Parathyroid adenoma (tissue), 2 donors: ENCODE measurements around the gene GRIK4.

Source experiments
- H2AFZ ChIP-seq: fragments of 300-600 bp; sonication (generic); one replicate; pipeline ENCODE4 v1.7.0; 2017; ENCODE audit warnings: antibody characterized with exemption, mild to moderate bottlenecking
- H3K27ac ChIP-seq: fragments of 300-600 bp; sonication (generic); one replicate; pipeline ENCODE4 v1.7.0; 2017
- H3K27me3 ChIP-seq: fragments of 300-600 bp; sonication (generic); one replicate; pipeline ENCODE4 v1.7.0; 2017; ENCODE audit warnings: low read length; ENCODE audit not compliant: control insufficient read depth, insufficient read depth
- H3K36me3 ChIP-seq: fragments of 300-600 bp; sonication (generic); one replicate; pipeline ENCODE4 v1.7.0; 2017; ENCODE audit warnings: low read length; ENCODE audit not compliant: control insufficient read depth, insufficient read depth
- H3K4me1 ChIP-seq: fragments of 300-600 bp; sonication (generic); one replicate; pipeline ENCODE4 v1.7.0; 2017; ENCODE audit warnings: control low read depth
- H3K4me2 ChIP-seq: fragments of 300-600 bp; sonication (generic); one replicate; pipeline ENCODE4 v1.7.0; 2017; ENCODE audit warnings: low read length
- H3K4me3 ChIP-seq: fragments of 300-600 bp; sonication (generic); one replicate; pipeline ENCODE4 v1.7.0; 2017; ENCODE audit warnings: low read depth, low read length
- H3K79me2 ChIP-seq: fragments of 300-600 bp; sonication (generic); one replicate; pipeline ENCODE4 v1.7.0; 2017; ENCODE audit warnings: control low read depth
- H3K9ac ChIP-seq: fragments of 300-600 bp; sonication (generic); one replicate; pipeline ENCODE4 v1.7.0; 2017; ENCODE audit warnings: mild to moderate bottlenecking
- H3K9me3 ChIP-seq: fragments of 300-600 bp; sonication (generic); one replicate; pipeline ENCODE4 v1.7.0; 2017; ENCODE audit warnings: low read length; ENCODE audit not compliant: control insufficient read depth
- CTCF ChIP-seq: fragments of 300-600 bp; sonication (generic); IDR thresholded peaks from one replicate; pipeline ENCODE4 v1.7.0; 2017; ENCODE audit warnings: antibody characterized with exemption, mild to moderate bottlenecking
- donor health status: primary hyperparathyroidism.

GRIK4 gene

GRCh38 chr11:120931057-120931779, 419.7 kb downstream of the GRIK4 start:
- H2AFZ ChIP-seq = no peak overlapping the region
- H3K79me2 ChIP-seq = no peaks in the 10 kb centered on the region
- no peaks in the 10 kb centered on the region for H3K27me3 ChIP-seq
- no peaks in the 10 kb centered on the region for H3K36me3 ChIP-seq
- H3K4me1 ChIP-seq = no peaks in the 10 kb centered on the region
- no peak overlapping the region for H3K4me3 ChIP-seq
- H3K27ac ChIP-seq = no peak overlapping the region
- TF ChIP-seq CTCF = no peak
- H3K9ac ChIP-seq = no peak overlapping the region
- no peak overlapping the region for H3K4me2 ChIP-seq
- no peaks in the 10 kb centered on the region for H3K9me3 ChIP-seq

DNA sequence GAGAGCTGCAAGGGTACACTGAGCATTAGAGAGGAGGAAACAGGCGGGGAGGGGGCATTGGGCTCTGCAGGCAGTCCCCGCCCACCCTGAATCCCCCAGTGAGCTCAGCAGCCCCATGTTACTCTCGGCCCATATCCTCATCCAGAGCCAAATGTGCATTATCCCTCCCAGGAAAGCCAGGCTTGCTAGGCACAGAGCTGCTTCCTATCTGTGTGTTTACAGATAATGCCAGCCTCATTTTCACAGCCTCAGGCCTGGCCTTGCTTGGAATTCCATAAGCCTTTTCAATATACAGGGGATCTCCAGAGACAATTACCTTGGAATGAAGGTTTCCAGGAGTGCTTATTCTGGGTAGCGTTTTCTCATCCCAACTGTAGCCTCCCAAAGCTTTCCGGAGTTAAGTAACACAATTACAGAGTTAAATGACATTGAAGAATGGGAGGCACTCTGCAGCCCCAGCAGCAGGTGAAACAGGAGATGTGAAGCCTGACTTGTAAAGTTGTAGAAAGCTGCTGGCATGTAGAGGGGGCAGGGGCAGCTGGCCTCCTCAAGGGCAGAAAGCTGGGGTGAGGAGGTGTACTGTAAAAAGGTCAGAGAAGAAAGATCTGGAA, 420.9 kb downstream of the GRIK4 start:
- H3K4me2 ChIP-seq = no peak overlapping the region
- H2AFZ ChIP-seq = no peak overlapping the region
- no peaks in the 10 kb centered on the region for H3K36me3 ChIP-seq
- H3K79me2 ChIP-seq = no peaks in the 10 kb centered on the region
- no peaks in the 10 kb centered on the region for H3K9me3 ChIP-seq
- no peak overlapping the region for H3K27ac ChIP-seq
- H3K9ac ChIP-seq = no peak overlapping the region
- H3K4me3 ChIP-seq = no peak overlapping the region
- TF ChIP-seq CTCF = no peak
- no peaks in the 10 kb centered on the region for H3K4me1 ChIP-seq
- no peaks in the 10 kb centered on the region for H3K27me3 ChIP-seq

- Histone ChIP-seq H3K79me2 (no peaks in the 10 kb centered on the region), H3K27me3 (no peaks in the 10 kb centered on the region), H3K36me3 (no peaks in the 10 kb centered on the region), H3K27ac (no peak overlapping the region), H3K9me3 (no peaks in the 10 kb centered on the region), H3K4me1 (no peaks in the 10 kb centered on the region), H3K4me2 (no peak overlapping the region), H3K4me3 (no peak overlapping the region), H2AFZ (no peak overlapping the region), H3K9ac (no peak overlapping the region)
- no peak for TF ChIP-seq CTCF
These were observed 424.8 kb downstream of the GRIK4 start for GRCh38 chr11:120936356-120936755.

DNA sequence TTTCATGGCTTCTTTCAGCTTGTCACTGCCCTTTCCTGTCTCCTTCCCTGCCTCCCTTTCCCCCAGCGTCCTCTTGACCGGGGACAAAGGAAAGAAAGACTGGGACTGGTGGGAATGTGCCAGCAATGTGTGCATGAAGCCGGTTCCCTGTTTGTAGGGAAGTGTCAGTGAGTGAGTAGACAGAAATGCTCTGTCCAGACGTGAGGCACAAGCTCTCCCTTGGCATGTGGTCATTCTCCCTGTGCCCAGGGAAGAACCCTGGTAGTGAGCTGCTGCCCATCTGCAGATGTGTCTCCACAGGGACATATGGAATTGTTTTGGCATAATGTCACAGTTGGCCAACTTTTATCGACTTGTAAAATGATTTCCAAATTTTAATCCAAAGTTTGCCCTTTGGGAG, 426.0 kb downstream of the GRIK4 start:
- Histone ChIP-seq H3K9me3 (no peaks in the 10 kb centered on the region), H3K36me3 (no peaks in the 10 kb centered on the region), H3K79me2 (no peaks in the 10 kb centered on the region), H3K4me2 (no peak overlapping the region), H3K9ac (no peak overlapping the region), H3K27me3 (no peaks in the 10 kb centered on the region), H3K4me1 (no peaks in the 10 kb centered on the region), H3K4me3 (no peak overlapping the region), H2AFZ (no peak overlapping the region), H3K27ac (no peak overlapping the region)
- no peak for TF ChIP-seq CTCF

GRCh38 chr11:120938260-120938659, 426.7 kb downstream of the GRIK4 start:
- Histone ChIP-seq H3K4me2 (no peak overlapping the region), H3K9me3 (no peaks in the 10 kb centered on the region), H3K27me3 (no peaks in the 10 kb centered on the region)

More at GRCh38 chr11:120938260-120938659, 426.7 kb downstream of the GRIK4 start:
- no peaks in the 10 kb centered on the region for H3K36me3 ChIP-seq
- H2AFZ ChIP-seq = no peak overlapping the region
- no peaks in the 10 kb centered on the region for H3K4me1 ChIP-seq
- H3K27ac ChIP-seq = no peak overlapping the region
- no peak overlapping the region for H3K9ac ChIP-seq
- H3K4me3 ChIP-seq = no peak overlapping the region
- no peaks in the 10 kb centered on the region for H3K79me2 ChIP-seq
- TF ChIP-seq CTCF = no peak
